Dendritic cell treated with granulocyte-macrophage colony-stimulating factor and Interleukin-4, amounts not matched to agents 40 ng/mL and 50 ng/mL, for 4 days (primary cell): ENCODE measurements around the gene ENPP3.
"Not testable (repeated sequence)": the region's sequence is repeated elsewhere in the genome, so short reads cannot be mapped to it uniquely, and the experiment has no call there.

Experiments used
- H3K27ac Mint-ChIP-seq: one replicate; pipeline ENCODE4 v1.8.0; 2022; ENCODE audit warnings: mild to moderate bottlenecking, mixed read lengths
- H3K27me3 Mint-ChIP-seq: one replicate; pipeline ENCODE4 v1.8.0; 2022; ENCODE audit warnings: mild to moderate bottlenecking, mixed read lengths
- H3K36me3 Mint-ChIP-seq: one replicate; pipeline ENCODE4 v1.8.0; 2022; ENCODE audit warnings: low read depth, mixed read lengths
- H3K4me1 Mint-ChIP-seq: one replicate; pipeline ENCODE4 v1.8.0; 2022; ENCODE audit warnings: low read depth, mixed read lengths
- H3K4me3 Mint-ChIP-seq: one replicate; pipeline ENCODE4 v1.8.0; 2022; ENCODE audit warnings: mild to moderate bottlenecking, moderate library complexity, mixed read lengths
- H3K9me3 Mint-ChIP-seq: one replicate; pipeline ENCODE4 v1.8.0; 2022; ENCODE audit warnings: mixed read lengths
- intact Hi-C: fragments of 100-400 bp; cut with micrococcal nuclease; formaldehyde crosslinking; loops from one replicate; pipeline ENCODE4 v1.15.0; 2022

The ENPP3 gene

GRCh38 chr6:131744432-131745287 is 107.6 kb downstream of the ENPP3 start:
- intact Hi-C loops, result no loop called here
- H3K27me3 Mint-ChIP-seq, result no peaks in the 10 kb centered on the region
- no peak overlapping the region for H3K4me3 Mint-ChIP-seq
- H3K36me3 Mint-ChIP-seq, result no peaks in the 10 kb centered on the region
- no peaks in the 10 kb centered on the region for H3K4me1 Mint-ChIP-seq
- H3K9me3 Mint-ChIP-seq, result no peaks in the 10 kb centered on the region
- no peak overlapping the region for H3K27ac Mint-ChIP-seq

- H3K4me1 Mint-ChIP-seq, result no peaks in the 10 kb centered on the region
- intact Hi-C loops, result no loop called here
These were observed 108.4 kb downstream of the ENPP3 start for GRCh38 chr6:131745476-131745875.

GRCh38 chr6:131747821-131748353 is 110.8 kb downstream of the ENPP3 start:
- Mint-ChIP-seq H3K36me3 (no peaks in the 10 kb centered on the region), H3K9me3 (no peaks in the 10 kb centered on the region), H3K27ac (no peak overlapping the region), H3K4me1 (no peaks in the 10 kb centered on the region), H3K27me3 (no peaks in the 10 kb centered on the region), H3K4me3 (no peak overlapping the region)
- intact Hi-C loops, result no loop called here

More at GRCh38 chr6:131745476-131745875, 108.4 kb downstream of the ENPP3 start:
- no peaks in the 10 kb centered on the region for H3K36me3 Mint-ChIP-seq
- no peak overlapping the region for H3K27ac Mint-ChIP-seq
- H3K4me3 Mint-ChIP-seq, result no peak overlapping the region
- no peaks in the 10 kb centered on the region for H3K27me3 Mint-ChIP-seq
- no peaks in the 10 kb centered on the region for H3K9me3 Mint-ChIP-seq

- no peaks in the 10 kb centered on the region for H3K27me3 Mint-ChIP-seq
- no peak overlapping the region for H3K27ac Mint-ChIP-seq
- no peaks in the 10 kb centered on the region for H3K36me3 Mint-ChIP-seq
- H3K4me3 Mint-ChIP-seq, result no peak overlapping the region
- intact Hi-C loops, result no loop called here
- H3K9me3 Mint-ChIP-seq, result no peaks in the 10 kb centered on the region
- H3K4me1 Mint-ChIP-seq, result no peaks in the 10 kb centered on the region
These were observed 111.9 kb downstream of the ENPP3 start for GRCh38 chr6:131749023-131749422.

- intact Hi-C loops, H3K4me1 Mint-ChIP-seq, H3K27me3 Mint-ChIP-seq, H3K27ac Mint-ChIP-seq, H3K9me3 Mint-ChIP-seq, H3K4me3 Mint-ChIP-seq, H3K36me3 Mint-ChIP-seq: not testable (repeated sequence)
These were observed 114.1 kb downstream of the ENPP3 start for GRCh38 chr6:131751012-131751715.

GRCh38 chr6:131754088-131754487 is 117.0 kb downstream of the ENPP3 start:
- H3K27ac Mint-ChIP-seq, result no peak overlapping the region
- H3K9me3 Mint-ChIP-seq, result no peaks in the 10 kb centered on the region
- intact Hi-C loops, result no loop called here
- peaks cover 1% of the 10 kb centered on the region for H3K27me3 Mint-ChIP-seq
- H3K36me3 Mint-ChIP-seq, result no peaks in the 10 kb centered on the region
- no peaks in the 10 kb centered on the region for H3K4me1 Mint-ChIP-seq
- H3K4me3 Mint-ChIP-seq, result no peak overlapping the region

- Mint-ChIP-seq H3K27ac (no peak overlapping the region), H3K27me3 (peaks cover 1% of the 10 kb centered on the region), H3K4me1 (no peaks in the 10 kb centered on the region), H3K9me3 (no peaks in the 10 kb centered on the region), H3K36me3 (no peaks in the 10 kb centered on the region), H3K4me3 (no peak overlapping the region)
- intact Hi-C loops, result no loop called here
These were observed 117.8 kb downstream of the ENPP3 start for GRCh38 chr6:131754715-131755567.

- H3K36me3 Mint-ChIP-seq, result no peaks in the 10 kb centered on the region
- H3K27me3 Mint-ChIP-seq, result peaks cover 1% of the 10 kb centered on the region
- intact Hi-C loops, result no loop called here
- no peak overlapping the region for H3K4me3 Mint-ChIP-seq
- H3K4me1 Mint-ChIP-seq, result no peaks in the 10 kb centered on the region
- no peaks in the 10 kb centered on the region for H3K9me3 Mint-ChIP-seq
- no peak overlapping the region for H3K27ac Mint-ChIP-seq
These were observed 118.5 kb downstream of the ENPP3 start for GRCh38 chr6:131755597-131755996.

GRCh38 chr6:131756039-131756438 is 118.9 kb downstream of the ENPP3 start:
- Mint-ChIP-seq H3K4me3 (no peak overlapping the region), H3K9me3 (no peaks in the 10 kb centered on the region)
- intact Hi-C loops, result no loop called here

GRCh38 chr6:131758920-131759319 is 121.8 kb downstream of the ENPP3 start:
- Mint-ChIP-seq H3K27me3 (peaks cover 1% of the 10 kb centered on the region), H3K27ac (no peak overlapping the region), H3K9me3 (no peaks in the 10 kb centered on the region), H3K4me1 (no peaks in the 10 kb centered on the region), H3K4me3 (no peak overlapping the region), H3K36me3 (no peaks in the 10 kb centered on the region)
- intact Hi-C loops, result no loop called here

More at GRCh38 chr6:131756039-131756438, 118.9 kb downstream of the ENPP3 start:
- H3K36me3 Mint-ChIP-seq, result no peaks in the 10 kb centered on the region
- H3K4me1 Mint-ChIP-seq, result no peaks in the 10 kb centered on the region
- no peak overlapping the region for H3K27ac Mint-ChIP-seq
- peaks cover 1% of the 10 kb centered on the region for H3K27me3 Mint-ChIP-seq

GRCh38 chr6:131761060-131761761 is 124.1 kb downstream of the ENPP3 start:
- Mint-ChIP-seq H3K4me3 (no peak overlapping the region), H3K36me3 (no peaks in the 10 kb centered on the region), H3K9me3 (no peaks in the 10 kb centered on the region), H3K27me3 (no peaks in the 10 kb centered on the region), H3K27ac (no peak overlapping the region), H3K4me1 (no peaks in the 10 kb centered on the region)
- intact Hi-C loops, result no loop called here

GRCh38 chr6:131761762-131762067 is 124.6 kb downstream of the ENPP3 start:
- intact Hi-C loops, result no loop called here
- H3K27me3 Mint-ChIP-seq, result no peaks in the 10 kb centered on the region

GRCh38 chr6:131762984-131763383 is 125.9 kb downstream of the ENPP3 start:
- Mint-ChIP-seq H3K4me3 (no peak overlapping the region), H3K27me3 (no peaks in the 10 kb centered on the region), H3K4me1 (no peaks in the 10 kb centered on the region), H3K27ac (no peak overlapping the region), H3K9me3 (no peaks in the 10 kb centered on the region), H3K36me3 (no peaks in the 10 kb centered on the region)
- intact Hi-C loops, result no loop called here

More at GRCh38 chr6:131761762-131762067, 124.6 kb downstream of the ENPP3 start:
- Mint-ChIP-seq H3K27ac (no peak overlapping the region), H3K9me3 (no peaks in the 10 kb centered on the region), H3K36me3 (no peaks in the 10 kb centered on the region), H3K4me3 (no peak overlapping the region), H3K4me1 (no peaks in the 10 kb centered on the region)
